22Rv1 (cell line): ENCODE results near the gene SLC25A22.

Experiments
- ZFX ChIP-seq: fragments of 450-650 bp; IDR thresholded peaks from 2 replicates; pipeline ENCODE4 v1.6.1; 2017; ENCODE audit warnings: antibody characterized with exemption, borderline replicate concordance
- TF ChIP-seq, protein P1 (sequence below): fragments of 450-650 bp; IDR thresholded peaks from 2 replicates; pipeline ENCODE4 v1.5.1; 2017; ENCODE audit warnings: mild to moderate bottlenecking

DNA sequence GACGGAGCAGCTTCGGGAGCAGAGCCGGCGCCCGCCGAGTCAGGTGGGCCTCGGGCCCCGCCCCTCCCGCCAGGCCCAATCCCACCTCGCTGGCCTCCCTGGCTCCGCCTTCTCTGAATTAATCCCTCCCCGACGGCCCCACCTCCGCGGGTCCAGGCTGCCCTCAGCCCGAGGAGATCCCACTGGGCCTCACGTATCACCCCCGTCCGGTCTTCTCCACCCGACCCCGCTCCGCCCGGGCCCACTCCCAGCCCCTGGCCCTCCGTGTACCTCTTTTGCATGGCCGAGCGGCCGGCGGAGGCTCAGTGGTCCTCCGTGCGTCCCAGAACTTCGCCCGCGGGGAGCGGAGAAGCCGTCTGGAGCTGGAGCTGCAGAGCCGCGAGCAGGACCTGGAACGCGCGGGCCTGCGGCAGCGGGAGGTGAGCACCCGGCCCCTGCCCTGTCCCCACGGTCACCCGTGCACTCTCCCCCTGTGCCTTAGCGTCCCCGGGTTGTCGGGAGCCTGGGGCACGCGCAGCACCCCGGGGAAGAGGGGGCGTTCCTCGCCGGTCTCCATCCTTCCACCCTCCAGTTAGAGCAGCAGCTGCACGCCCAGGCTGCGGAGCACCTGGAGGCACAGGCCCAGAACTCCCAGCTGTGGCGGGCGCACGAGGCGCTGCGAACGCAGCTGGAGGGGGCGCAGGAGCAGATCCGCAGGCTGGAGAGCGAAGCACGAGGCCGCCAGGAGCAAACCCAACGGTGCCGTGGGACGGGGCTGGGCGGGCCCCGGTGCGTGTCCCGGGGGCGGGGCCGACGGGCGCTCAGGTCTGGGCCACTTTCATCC is 32.4 kb upstream of the SLC25A22 start:
- TF ChIP-seq, protein P1, sequence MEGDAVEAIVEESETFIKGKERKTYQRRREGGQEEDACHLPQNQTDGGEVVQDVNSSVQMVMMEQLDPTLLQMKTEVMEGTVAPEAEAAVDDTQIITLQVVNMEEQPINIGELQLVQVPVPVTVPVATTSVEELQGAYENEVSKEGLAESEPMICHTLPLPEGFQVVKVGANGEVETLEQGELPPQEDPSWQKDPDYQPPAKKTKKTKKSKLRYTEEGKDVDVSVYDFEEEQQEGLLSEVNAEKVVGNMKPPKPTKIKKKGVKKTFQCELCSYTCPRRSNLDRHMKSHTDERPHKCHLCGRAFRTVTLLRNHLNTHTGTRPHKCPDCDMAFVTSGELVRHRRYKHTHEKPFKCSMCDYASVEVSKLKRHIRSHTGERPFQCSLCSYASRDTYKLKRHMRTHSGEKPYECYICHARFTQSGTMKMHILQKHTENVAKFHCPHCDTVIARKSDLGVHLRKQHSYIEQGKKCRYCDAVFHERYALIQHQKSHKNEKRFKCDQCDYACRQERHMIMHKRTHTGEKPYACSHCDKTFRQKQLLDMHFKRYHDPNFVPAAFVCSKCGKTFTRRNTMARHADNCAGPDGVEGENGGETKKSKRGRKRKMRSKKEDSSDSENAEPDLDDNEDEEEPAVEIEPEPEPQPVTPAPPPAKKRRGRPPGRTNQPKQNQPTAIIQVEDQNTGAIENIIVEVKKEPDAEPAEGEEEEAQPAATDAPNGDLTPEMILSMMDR = no peak
- no peak for TF ChIP-seq ZFX
